GM19468 (cell line): Measurements from ENCODE around the gene ZNF236.

ENCODE experiments used
- ATAC-seq: cut with Tn5 transposase; IDR thresholded peaks from one replicate; pipeline ENCODE4 v1.9.1; 2021; ENCODE audit warnings: mild to moderate bottlenecking, moderate library complexity, moderate number of reproducible peaks; ENCODE audit not compliant: unreplicated experiment; ENCODE audit errors: extremely low read depth

ZNF236 gene

GRCh38 chr18:76897257-76897656 is 74.9 kb downstream of the ZNF236 start:
- ATAC-seq: no peak

- no peak for ATAC-seq
Measured at GRCh38 chr18:76903386-76903785, 81.0 kb downstream of the ZNF236 start.

- ATAC-seq: no peak
Measured at GRCh38 chr18:76905821-76906220, 83.5 kb downstream of the ZNF236 start.

- ATAC-seq: no peak
Measured at GRCh38 chr18:76908277-76908676, 85.9 kb downstream of the ZNF236 start.

- ATAC-seq: no peak
Measured at GRCh38 chr18:76909439-76909838, 87.1 kb downstream of the ZNF236 start.

GRCh38 chr18:76911440-76911839 is 89.1 kb downstream of the ZNF236 start:
- ATAC-seq: no peak

- no peak for ATAC-seq
Measured at GRCh38 chr18:76913583-76913982, 91.2 kb downstream of the ZNF236 start.

GRCh38 chr18:76914314-76914713 is 92.0 kb downstream of the ZNF236 start:
- peak; percentile 43 for ATAC-seq

GRCh38 chr18:76914796-76915195 is 92.4 kb downstream of the ZNF236 start:
- ATAC-seq: no peak

- ATAC-seq: no peak
Measured at GRCh38 chr18:76915456-76915855, 93.1 kb downstream of the ZNF236 start.

- ATAC-seq: no peak
Measured at GRCh38 chr18:76920974-76921373, 98.6 kb downstream of the ZNF236 start.

- peak; percentile 97 for ATAC-seq
Measured at GRCh38 chr18:76922107-76922506, 99.8 kb downstream of the ZNF236 start.

GRCh38 chr18:76923485-76924085 is 101.2 kb downstream of the ZNF236 start:
- no peak for ATAC-seq

GRCh38 chr18:76925501-76925900 is 103.1 kb downstream of the ZNF236 start:
- ATAC-seq: no peak

GRCh38 chr18:76927223-76927725 is 104.9 kb downstream of the ZNF236 start:
- no peak for ATAC-seq

GRCh38 chr18:76928179-76928868 is 106.0 kb downstream of the ZNF236 start:
- ATAC-seq: no peak

- no peak for ATAC-seq
Measured at GRCh38 chr18:76931171-76931570, 108.8 kb downstream of the ZNF236 start.

- no peak for ATAC-seq
Measured at GRCh38 chr18:76932026-76932819, 109.9 kb downstream of the ZNF236 start.

GRCh38 chr18:76935722-76936337 is 113.5 kb downstream of the ZNF236 start:
- ATAC-seq: no peak

- ATAC-seq: no peak
Measured at GRCh38 chr18:76936877-76937276, 114.5 kb downstream of the ZNF236 start.

- no peak for ATAC-seq
Measured at GRCh38 chr18:76937597-76937996, 115.2 kb downstream of the ZNF236 start.
